GM10248 (cell line): Measurements from ENCODE around the gene ANKRD55.

Experiments used
- CTCF ChIA-PET: fragments of 300-600 bp; sonication (Branson Sonifier 250); formaldehyde crosslinking; extraction: SDS; loops from one replicate; lab custom pipeline; 2021; ENCODE audit warnings: antibody characterized with exemption; lab: Yijun Ruan, JAX
- POLR2A ChIA-PET: fragments of 350-650 bp; sonication (Branson Sonifier 250); formaldehyde crosslinking; extraction: SDS; loops from one replicate; lab custom pipeline; 2020; ENCODE audit warnings: antibody characterized with exemption; lab: Yijun Ruan, JAX
- DNase-seq: peaks from one replicate; pipeline ENCODE4 v3.0.0; 2012; ENCODE audit errors: extremely low spot score
- TF ChIP-seq, protein P1 (sequence below): IDR thresholded peaks from 2 replicates; pipeline ENCODE4 v1.5.1; 2012; ENCODE audit warnings: mild to moderate bottlenecking, low read depth; ENCODE audit errors: extremely low read depth, missing control alignments, control extremely low read depth

The ANKRD55 gene

DNA sequence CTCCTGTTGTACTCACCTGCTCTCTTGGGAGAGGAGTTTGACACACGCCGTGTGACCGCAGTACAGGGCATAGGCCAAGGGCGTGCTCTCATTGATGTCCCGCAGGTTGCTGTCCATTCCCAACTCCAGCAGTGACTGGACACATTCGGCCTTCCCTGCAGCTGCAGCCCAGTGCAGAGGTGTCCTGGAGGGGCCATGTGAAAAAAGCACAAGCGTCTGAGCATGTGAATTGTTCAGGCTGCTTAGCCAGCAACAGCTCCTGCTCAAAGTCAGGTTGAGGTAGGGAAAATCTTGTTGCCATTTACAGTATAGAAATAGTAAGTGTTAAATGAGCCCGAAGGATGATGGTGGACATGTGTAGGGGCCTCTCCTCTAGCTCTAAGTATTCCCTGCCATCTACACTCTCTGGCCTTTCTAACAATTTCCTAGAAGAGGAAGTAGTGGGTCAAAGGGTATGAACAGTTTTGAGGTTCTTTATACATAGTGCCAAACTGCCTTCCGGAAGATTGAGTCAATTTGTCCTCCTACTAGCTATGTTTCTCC is 116.5 kb downstream of the ANKRD55 start:
- POLR2A ChIA-PET: no interaction called here
- CTCF ChIA-PET: no interaction called here

DNA sequence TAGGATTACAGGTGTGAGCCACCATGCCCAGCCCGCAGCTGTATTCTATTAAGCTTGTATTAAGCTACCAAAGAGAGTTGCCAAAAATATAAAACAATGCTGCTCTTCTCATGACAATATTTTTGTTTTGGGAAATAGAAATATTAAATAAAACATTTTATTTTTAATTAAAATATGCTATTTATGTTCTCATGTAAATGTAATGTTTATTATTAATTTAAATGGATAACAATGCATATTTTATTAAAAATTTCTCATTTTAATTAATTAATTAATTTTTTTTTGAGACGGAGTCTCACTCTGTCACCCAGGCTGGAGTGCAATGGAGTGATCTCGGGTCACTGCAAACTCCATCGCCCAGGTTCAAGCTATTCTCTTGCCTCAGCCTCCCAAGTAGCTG is 117.5 kb downstream of the ANKRD55 start:
- ChIA-PET CTCF (no interaction called here), POLR2A (no interaction called here)
- no peak for DNase-seq
- TF ChIP-seq, protein P1, sequence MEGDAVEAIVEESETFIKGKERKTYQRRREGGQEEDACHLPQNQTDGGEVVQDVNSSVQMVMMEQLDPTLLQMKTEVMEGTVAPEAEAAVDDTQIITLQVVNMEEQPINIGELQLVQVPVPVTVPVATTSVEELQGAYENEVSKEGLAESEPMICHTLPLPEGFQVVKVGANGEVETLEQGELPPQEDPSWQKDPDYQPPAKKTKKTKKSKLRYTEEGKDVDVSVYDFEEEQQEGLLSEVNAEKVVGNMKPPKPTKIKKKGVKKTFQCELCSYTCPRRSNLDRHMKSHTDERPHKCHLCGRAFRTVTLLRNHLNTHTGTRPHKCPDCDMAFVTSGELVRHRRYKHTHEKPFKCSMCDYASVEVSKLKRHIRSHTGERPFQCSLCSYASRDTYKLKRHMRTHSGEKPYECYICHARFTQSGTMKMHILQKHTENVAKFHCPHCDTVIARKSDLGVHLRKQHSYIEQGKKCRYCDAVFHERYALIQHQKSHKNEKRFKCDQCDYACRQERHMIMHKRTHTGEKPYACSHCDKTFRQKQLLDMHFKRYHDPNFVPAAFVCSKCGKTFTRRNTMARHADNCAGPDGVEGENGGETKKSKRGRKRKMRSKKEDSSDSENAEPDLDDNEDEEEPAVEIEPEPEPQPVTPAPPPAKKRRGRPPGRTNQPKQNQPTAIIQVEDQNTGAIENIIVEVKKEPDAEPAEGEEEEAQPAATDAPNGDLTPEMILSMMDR: no peak

More for the DNA sequence above, 116.5 kb downstream of the ANKRD55 start:
- DNase-seq: no peak
- TF ChIP-seq, protein P1: no peak

DNA sequence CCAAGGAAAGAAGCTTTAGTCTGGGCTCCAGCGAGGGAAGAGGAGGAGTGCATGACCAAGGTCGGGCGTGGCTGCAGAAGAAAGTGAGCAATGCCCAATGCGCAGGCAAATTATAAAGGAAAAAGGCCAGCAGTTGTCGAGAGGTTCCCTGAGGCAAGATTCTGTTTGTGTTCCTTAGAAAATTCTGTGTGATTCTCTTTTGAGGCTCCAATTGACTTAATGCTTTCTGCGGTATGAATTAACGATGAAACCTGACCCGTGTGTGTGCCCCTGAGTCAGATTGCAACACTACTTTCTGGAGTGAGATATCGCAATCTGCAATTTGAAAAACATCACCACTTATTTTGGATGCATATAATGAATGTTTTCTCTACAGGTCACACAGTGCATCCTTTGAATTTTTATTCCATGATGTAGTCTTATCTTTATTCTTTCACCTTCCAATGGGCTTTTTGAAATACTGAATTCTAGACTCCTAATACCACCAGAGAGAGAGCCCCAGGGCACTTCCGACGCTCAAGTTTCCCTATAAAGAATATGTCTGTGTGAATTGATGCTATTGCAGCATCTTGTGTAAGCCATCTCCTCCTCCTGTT is 120.5 kb downstream of the ANKRD55 start:
- POLR2A ChIA-PET: no interaction called here
- TF ChIP-seq, protein P1: no peak
- no peak for DNase-seq
- CTCF ChIA-PET: interaction anchor here (0.6 kb wide), 1 partner anchor 478 kb away, joined by 3 read pairs; no protein-coding TSS in a partner anchor

DNA sequence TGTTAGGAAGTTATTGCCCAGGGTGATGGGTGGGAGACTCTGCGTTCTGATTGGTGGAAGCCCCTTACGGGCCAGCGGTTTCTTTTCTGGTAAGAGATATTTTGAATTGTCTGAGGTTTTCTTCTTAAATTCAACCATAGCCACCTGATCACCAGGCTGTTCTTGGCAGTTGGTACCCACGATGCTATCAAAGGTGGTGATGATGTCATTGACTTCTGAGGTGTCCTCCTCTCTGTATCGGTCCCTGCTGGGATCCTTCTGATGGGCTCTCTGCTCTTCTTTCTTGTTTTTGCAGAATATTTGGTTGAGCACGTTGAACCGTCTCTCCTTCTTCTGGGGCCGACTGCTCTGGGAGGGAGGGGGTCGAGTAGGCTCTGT is 121.7 kb downstream of the ANKRD55 start:
- CTCF ChIA-PET: no interaction called here
- TF ChIP-seq, protein P1: no peak
- no peak for DNase-seq
- POLR2A ChIA-PET: no interaction called here

DNA sequence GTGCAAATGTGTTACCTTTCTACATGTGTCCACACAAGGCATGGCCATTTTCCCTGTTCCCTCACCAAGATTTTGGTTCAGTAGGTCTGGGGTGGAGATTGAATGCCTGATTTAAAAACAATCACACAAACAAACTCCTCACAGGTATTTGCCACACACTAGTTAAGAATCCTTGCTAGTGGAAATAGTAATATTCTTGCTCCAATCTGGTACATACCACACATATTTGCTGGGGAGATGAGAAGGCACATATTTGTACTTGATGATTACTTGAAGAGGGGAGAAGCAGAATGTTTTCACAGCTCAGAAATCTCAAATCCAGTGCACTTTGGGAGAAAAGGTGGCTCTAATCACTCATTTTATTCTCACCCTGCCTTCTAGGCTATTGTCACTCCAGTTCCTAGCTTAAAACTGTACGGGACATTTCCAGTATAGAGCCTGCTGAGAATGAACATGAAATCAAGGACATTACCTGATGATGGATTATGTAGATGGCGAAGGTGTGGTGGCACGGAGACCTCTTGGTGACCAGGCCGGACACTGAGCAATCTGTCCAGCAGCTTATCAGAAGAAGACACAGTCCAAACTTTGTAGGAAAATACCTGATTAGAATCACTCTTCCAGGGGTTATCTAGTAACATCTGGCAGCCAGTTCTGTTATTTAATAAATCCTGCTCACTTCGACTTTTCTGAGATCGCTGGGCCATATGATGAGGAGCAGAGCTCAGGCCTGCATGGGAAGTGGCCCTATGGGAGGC is 122.3 kb downstream of the ANKRD55 start:
- DNase-seq: no peak
- ChIA-PET CTCF (interaction anchor here (0.7 kb wide), 1 partner anchor 16 kb away, joined by 3 read pairs; no protein-coding TSS in a partner anchor), POLR2A (no interaction called here)
- TF ChIP-seq, protein P1: no peak

DNA sequence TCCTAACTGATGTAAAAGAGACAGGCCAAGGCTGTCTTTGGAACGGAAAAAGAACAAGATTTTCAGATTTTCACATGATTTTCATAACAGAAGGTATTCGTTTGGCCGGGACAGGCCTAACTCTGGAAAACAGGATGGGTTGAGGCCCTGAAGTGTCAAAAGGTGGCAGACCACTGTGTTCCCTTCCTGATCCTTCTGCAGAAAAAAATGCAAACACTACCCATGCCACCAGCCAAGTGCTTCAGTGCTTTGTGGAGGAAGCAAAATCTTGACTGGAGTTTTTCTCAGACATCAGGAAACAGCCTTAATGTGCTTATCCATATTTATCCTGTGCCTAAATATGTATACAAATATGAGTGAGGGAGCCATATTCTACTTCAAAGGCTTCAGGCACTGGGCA is 124.9 kb downstream of the ANKRD55 start:
- POLR2A ChIA-PET: no interaction called here
- CTCF ChIA-PET: no interaction called here
- TF ChIP-seq, protein P1: no peak
- DNase-seq: no peak
